ENCODE measurements around the gene PRKN.

PRKN gene

GRCh38 chr6:162125659-162126058, 601.9 kb downstream of the PRKN start:
- DNase-seq (ENCODE audit: low read depth in 2 of 2), result no peak

GRCh38 chr6:162124710-162125435, 602.7 kb downstream of the PRKN start:
- DNase-seq (ENCODE audit: low read depth in 2 of 2), result no peak

GRCh38 chr6:162123797-162124196, 603.8 kb downstream of the PRKN start:
- no peak for DNase-seq (ENCODE audit: low read depth in 2 of 2)

GRCh38 chr6:162119341-162119740, 608.2 kb downstream of the PRKN start:
- no peak for DNase-seq (ENCODE audit: low read depth in 2 of 2)

- DNase-seq (ENCODE audit: low read depth in 2 of 2), result no peak
Measured at GRCh38 chr6:162118706-162119105, 608.9 kb downstream of the PRKN start.

- DNase-seq (ENCODE audit: low read depth in 2 of 2), result no peak
Measured at GRCh38 chr6:162116902-162117525, 610.6 kb downstream of the PRKN start.

GRCh38 chr6:162109480-162110050, 618.0 kb downstream of the PRKN start:
- no peak for DNase-seq (ENCODE audit: low read depth in 2 of 2)

GRCh38 chr6:162108041-162108440, 619.5 kb downstream of the PRKN start:
- no peak for DNase-seq (ENCODE audit: low read depth in 2 of 2)

GRCh38 chr6:162100096-162100495, 627.5 kb downstream of the PRKN start:
- no peak for DNase-seq (ENCODE audit: low read depth in 2 of 2)

GRCh38 chr6:162099685-162100084, 627.9 kb downstream of the PRKN start:
- DNase-seq (ENCODE audit: low read depth in 2 of 2), result no peak

- no peak for DNase-seq (ENCODE audit: low read depth in 2 of 2)
Measured at GRCh38 chr6:162092816-162093502, 634.6 kb downstream of the PRKN start.

- no peak for DNase-seq (ENCODE audit: low read depth in 2 of 2)
Measured at GRCh38 chr6:162090734-162091133, 636.8 kb downstream of the PRKN start.

- DNase-seq (ENCODE audit: low read depth in 2 of 2), result no peak
Measured at GRCh38 chr6:162088091-162088490, 639.5 kb downstream of the PRKN start.

GRCh38 chr6:162085561-162085960, 642.0 kb downstream of the PRKN start:
- no peak for DNase-seq (ENCODE audit: low read depth in 2 of 2)

GRCh38 chr6:162082520-162082919, 645.0 kb downstream of the PRKN start:
- DNase-seq (ENCODE audit: low read depth in 2 of 2), result no peak

- no peak for DNase-seq (ENCODE audit: low read depth in 2 of 2)
Measured at GRCh38 chr6:162078667-162079066, 648.9 kb downstream of the PRKN start.

GRCh38 chr6:162078126-162078525, 649.4 kb downstream of the PRKN start:
- no peak for DNase-seq (ENCODE audit: low read depth in 2 of 2)

GRCh38 chr6:162076816-162077215, 650.8 kb downstream of the PRKN start:
- DNase-seq (ENCODE audit: low read depth in 2 of 2), result no peak

GRCh38 chr6:162074641-162075275, 652.8 kb downstream of the PRKN start:
- no peak for DNase-seq (ENCODE audit: low read depth in 2 of 2)

- no peak for DNase-seq (ENCODE audit: low read depth in 2 of 2)
Measured at GRCh38 chr6:162070639-162071038, 656.9 kb downstream of the PRKN start.

- DNase-seq (ENCODE audit: low read depth in 2 of 2), result no peak
Measured at GRCh38 chr6:162069995-162070394, 657.6 kb downstream of the PRKN start.

- no peak for DNase-seq (ENCODE audit: low read depth in 2 of 2)
Measured at GRCh38 chr6:162068340-162068739, 659.2 kb downstream of the PRKN start.

Measured in stimulated activated CD4-positive, alpha-beta T cell treated with anti-CD3 and anti-CD28 coated beads, Interleukin-1b, Interleukin-23, amount 100 ng/mL, for 1 hour (primary cell).